CD14-positive monocyte (primary cell): ENCODE measurements around the gene DCDC2B. TPM values are rescaled to one million over a fixed set of nuclear protein-coding genes. Genes with fewer than 3 reads are reported as not detected.
A peak's percentile ranks its signal among the peaks of the same experiment; 100 is the strongest.

Experiments used
- DNase-seq, 3 donors: peaks; one replicate each; pipeline ENCODE4 v3.0.0-alpha.2; 2011 to 2022
- H2AFZ ChIP-seq: 2 replicates; pipeline ENCODE4 v1.6.0; 2012; ENCODE audit warnings: mild to moderate bottlenecking, low read depth, low read length, inconsistent platforms; ENCODE audit not compliant: insufficient read depth, poor library complexity, severe bottlenecking
- H3K27ac ChIP-seq, 2 donors: 1 replicate in 1 of 2; 2 replicates in 1 of 2; pipeline ENCODE4 v1.5.1; 2012 to 2013; ENCODE audit warnings: low read length in 2 of 2, control low read depth in 1 of 2, inconsistent platforms in 1 of 2, low read depth in 1 of 2, mild to moderate bottlenecking in 1 of 2
- H3K27me3 ChIP-seq, 2 donors: one replicate each; pipeline versions ENCODE4 v1.6.0 to v1.6.1; 2011 to 2013; ENCODE audit warnings: low read length in 2 of 2; ENCODE audit not compliant: control insufficient read depth in 2 of 2, insufficient read depth in 2 of 2
- H3K36me3 ChIP-seq, 2 donors: replicated peaks in 1 of 2; 1 replicate in 1 of 2; 2 replicates in 1 of 2; pipeline versions ENCODE4 v1.5.1 to v1.6.1; 2012 to 2013; ENCODE audit warnings: low read length in 2 of 2, control low read depth in 1 of 2, inconsistent platforms in 1 of 2, mild to moderate bottlenecking in 1 of 2; ENCODE audit not compliant: insufficient read depth in 2 of 2, control insufficient read depth in 1 of 2
- H3K4me1 ChIP-seq, 2 donors: 1 replicate in 1 of 2; 2 replicates in 1 of 2; pipeline versions ENCODE4 v1.5.1 to v1.6.1; 2012 to 2013; ENCODE audit warnings: low read length in 2 of 2, control low read depth in 1 of 2, inconsistent platforms in 1 of 2, mild to moderate bottlenecking in 1 of 2, moderate library complexity in 1 of 2; ENCODE audit not compliant: insufficient read depth in 2 of 2, control insufficient read depth in 1 of 2
- H3K4me2 ChIP-seq: replicated peaks from 2 replicates; pipeline ENCODE3; 2012; ENCODE audit warnings: low read length, moderate library complexity, mild to moderate bottlenecking; ENCODE audit not compliant: poor library complexity, severe bottlenecking; ENCODE audit errors: extremely low read depth
- H3K4me3 ChIP-seq, 3 experiments: fragments of 200-600 bp in 1 of 3; sonication (generic) in 1 of 3; replicated peaks in 1 of 3; 1 replicate in 2 of 3; 2 replicates in 1 of 3; pipeline ENCODE4 v1.5.1; 2011 to 2013; ENCODE audit warnings: low read length in 3 of 3, mild to moderate bottlenecking in 3 of 3, control low read depth in 2 of 3, low read depth in 2 of 3, inconsistent platforms in 1 of 3, moderate library complexity in 1 of 3
- H3K79me2 ChIP-seq: 2 replicates; pipeline ENCODE4 v1.6.0; 2012; ENCODE audit warnings: mild to moderate bottlenecking, control low read depth, inconsistent platforms, low read length, moderate library complexity; ENCODE audit not compliant: insufficient read depth
- H3K9ac ChIP-seq: 2 replicates; pipeline ENCODE4 v1.6.0; 2017; ENCODE audit warnings: low read length, mild to moderate bottlenecking; ENCODE audit not compliant: insufficient read depth, poor library complexity, severe bottlenecking
- H3K9me3 ChIP-seq, 2 donors: replicated peaks in 1 of 2; 1 replicate in 1 of 2; 2 replicates in 1 of 2; pipeline versions ENCODE4 v1.5.1 to v1.6.1; 2012 to 2013; ENCODE audit warnings: low read length in 2 of 2, control low read depth in 1 of 2; ENCODE audit not compliant: control insufficient read depth in 1 of 2, insufficient read depth in 1 of 2
- H4K20me1 ChIP-seq: 2 replicates; pipeline ENCODE4 v1.6.0; 2012; ENCODE audit warnings: mild to moderate bottlenecking, low read length, control low read depth, moderate library complexity; ENCODE audit not compliant: insufficient read depth
- H3K27ac Mint-ChIP-seq, 7 donors: one replicate each; pipeline ENCODE4 v1.8.0; 2020; ENCODE audit warnings: mild to moderate bottlenecking in 7 of 7, mixed read lengths in 7 of 7, moderate library complexity in 6 of 7, inconsistent platforms in 2 of 7
- H3K27me3 Mint-ChIP-seq, 3 donors: one replicate each; pipeline ENCODE4 v1.8.0; 2021 to 2022; ENCODE audit warnings: low read depth in 3 of 3, mild to moderate bottlenecking in 3 of 3, mixed read lengths in 3 of 3, moderate library complexity in 3 of 3, inconsistent platforms in 1 of 3
- H3K36me3 Mint-ChIP-seq, 2 donors: one replicate each; pipeline ENCODE4 v1.8.0; 2020; ENCODE audit warnings: mixed read lengths in 2 of 2, inconsistent platforms in 1 of 2, mild to moderate bottlenecking in 1 of 2
- H3K4me1 Mint-ChIP-seq: one replicate; pipeline ENCODE4 v1.8.0; 2020; ENCODE audit warnings: mild to moderate bottlenecking, mixed read lengths
- H3K4me3 Mint-ChIP-seq, 2 donors: one replicate each; pipeline ENCODE4 v1.8.0; 2020; ENCODE audit warnings: mild to moderate bottlenecking in 2 of 2, mixed read lengths in 2 of 2, moderate library complexity in 1 of 2
- H3K9me3 Mint-ChIP-seq, 7 donors: one replicate each; pipeline ENCODE4 v1.8.0; 2020 to 2022; ENCODE audit warnings: mixed read lengths in 7 of 7, mild to moderate bottlenecking in 6 of 7, moderate library complexity in 6 of 7, inconsistent platforms in 2 of 7
- WGBS: methylation state at CpG from one replicate; pipeline ENCODE4 v1.1.5; 2013; ENCODE audit warnings: missing lambda C conversion rate; ENCODE audit not compliant: insufficient coverage; 5-methylcytosine and 5-hydroxymethylcytosine counted together
- intact Hi-C, 2 donors: fragments of 100-400 bp; cut with micrococcal nuclease; formaldehyde crosslinking; loops; one replicate each; pipeline versions ENCODE4 v1.15.0 to v1.15.1; 2023
- polyA plus RNA-seq, 3 donors: library from polyadenylated mRNA; depleted of rRNA in 1 of 3; unstranded in 2 of 3; stranded (reverse) in 1 of 3; fragments of 300-500 nt in 2 of 3; fragments of >200 nt in 1 of 3; fragmentation: Illumina TruSeq in 2 of 3; gene quantifications; 1 replicate in 2 of 3; 2 replicates in 1 of 3; pipeline ENCODE4 v1.2.3, GENCODE V29; 2012 to 2021
- TF ChIP-seq, protein P1 (sequence below): fragments of 200-600 bp; IDR thresholded peaks from one replicate; pipeline ENCODE4 v1.8.0; 2022; ENCODE audit warnings: antibody characterized with exemption, mild to moderate bottlenecking

The DCDC2B gene
- polyA plus RNA-seq, 3 donors = not detected

DNA sequence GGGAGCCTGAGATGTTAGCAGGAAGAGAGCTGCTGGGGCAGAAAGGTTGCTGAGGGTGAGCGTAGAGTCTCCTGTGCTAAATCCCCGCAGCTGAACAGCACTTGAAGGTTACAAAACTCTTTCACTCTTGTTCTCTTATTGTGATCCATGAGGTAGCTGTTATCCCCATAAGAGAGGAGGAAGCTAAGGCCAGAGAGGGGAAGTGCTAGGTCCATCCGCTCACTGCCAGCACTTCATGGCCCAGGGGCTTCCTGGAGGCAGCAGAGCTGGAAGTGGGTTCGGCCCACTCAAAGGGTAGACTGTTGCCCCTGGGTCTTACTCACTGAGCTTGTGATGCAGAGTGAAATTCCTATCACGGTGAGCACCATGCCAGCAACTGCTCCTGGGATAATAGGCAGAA is 7.7 kb downstream of the DCDC2B start:
- no peak overlapping the region for H2AFZ ChIP-seq
- peak overlapping the region in 6 of 7 donors; percentile 59 to 84 (median 74) for H3K27ac Mint-ChIP-seq

DNA sequence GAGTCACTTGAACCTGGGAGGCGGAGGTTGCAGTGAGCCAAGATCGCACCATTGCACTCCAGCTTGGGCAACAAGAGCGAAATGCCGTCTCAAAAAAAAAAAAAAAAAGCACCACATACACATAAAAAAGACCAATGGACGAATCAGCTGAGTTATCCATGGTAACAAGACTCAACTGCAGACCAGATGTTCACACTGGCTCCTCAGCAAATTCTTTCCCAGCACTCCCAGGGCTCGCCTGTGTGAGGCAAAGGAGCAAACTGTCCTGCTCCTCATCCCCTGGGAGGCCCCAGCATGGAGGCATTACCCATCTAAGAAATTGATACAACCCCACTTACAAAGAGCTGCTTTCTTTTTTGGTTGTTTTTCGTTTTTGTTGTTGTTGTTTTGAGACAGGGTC is 10.1 kb downstream of the DCDC2B start:
- intact Hi-C loops = loop anchor here (5.0 to 10.0 kb wide), 2 partner anchors 156 to 193 kb away; no protein-coding TSS in a partner anchor
- H3K9ac ChIP-seq = no peak overlapping the region
- H3K27me3 Mint-ChIP-seq = peaks cover 0 to 2% (median 0%) of the 10 kb centered on the region in 3 donors
- H3K27ac Mint-ChIP-seq = peak overlapping the region in 1 of 7 donors; percentile 13
- H3K27ac ChIP-seq = no peak overlapping the region
- TF ChIP-seq, protein P1, sequence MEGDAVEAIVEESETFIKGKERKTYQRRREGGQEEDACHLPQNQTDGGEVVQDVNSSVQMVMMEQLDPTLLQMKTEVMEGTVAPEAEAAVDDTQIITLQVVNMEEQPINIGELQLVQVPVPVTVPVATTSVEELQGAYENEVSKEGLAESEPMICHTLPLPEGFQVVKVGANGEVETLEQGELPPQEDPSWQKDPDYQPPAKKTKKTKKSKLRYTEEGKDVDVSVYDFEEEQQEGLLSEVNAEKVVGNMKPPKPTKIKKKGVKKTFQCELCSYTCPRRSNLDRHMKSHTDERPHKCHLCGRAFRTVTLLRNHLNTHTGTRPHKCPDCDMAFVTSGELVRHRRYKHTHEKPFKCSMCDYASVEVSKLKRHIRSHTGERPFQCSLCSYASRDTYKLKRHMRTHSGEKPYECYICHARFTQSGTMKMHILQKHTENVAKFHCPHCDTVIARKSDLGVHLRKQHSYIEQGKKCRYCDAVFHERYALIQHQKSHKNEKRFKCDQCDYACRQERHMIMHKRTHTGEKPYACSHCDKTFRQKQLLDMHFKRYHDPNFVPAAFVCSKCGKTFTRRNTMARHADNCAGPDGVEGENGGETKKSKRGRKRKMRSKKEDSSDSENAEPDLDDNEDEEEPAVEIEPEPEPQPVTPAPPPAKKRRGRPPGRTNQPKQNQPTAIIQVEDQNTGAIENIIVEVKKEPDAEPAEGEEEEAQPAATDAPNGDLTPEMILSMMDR = no peak
- H3K4me1 Mint-ChIP-seq = peaks cover 37% of the 10 kb centered on the region
- H3K4me2 ChIP-seq = no peak overlapping the region
- peaks cover 10 to 46% of the 10 kb centered on the region in 2 donors for H3K36me3 ChIP-seq
- H3K9me3 ChIP-seq = no peaks in the 10 kb centered on the region
- no peaks in the 10 kb centered on the region for H3K9me3 Mint-ChIP-seq
- H3K4me1 ChIP-seq = peaks cover 23 to 37% of the 10 kb centered on the region in 2 donors
- H3K27me3 ChIP-seq = no peaks in the 10 kb centered on the region
- WGBS = 100% methylated on average over 2 of the region's 7 CpGs
- no peak for DNase-seq
- peaks cover 31% of the 10 kb centered on the region for H3K79me2 ChIP-seq
- H3K4me3 ChIP-seq = no peak overlapping the region
- no peak overlapping the region for H3K4me3 Mint-ChIP-seq
- no peaks in the 10 kb centered on the region for H4K20me1 ChIP-seq
- H2AFZ ChIP-seq = no peak overlapping the region
- H3K36me3 Mint-ChIP-seq = peaks cover 34 to 56% of the 10 kb centered on the region in 2 donors

More for the DNA sequence above, 7.7 kb downstream of the DCDC2B start:
- intact Hi-C loops = loop anchor here (5.0 to 10.0 kb wide), 2 partner anchors 158 to 196 kb away; no protein-coding TSS in a partner anchor
- TF ChIP-seq, protein P1 = no peak
- no peaks in the 10 kb centered on the region for H3K27me3 ChIP-seq
- peaks cover 9 to 43% of the 10 kb centered on the region in 2 donors for H3K36me3 ChIP-seq
- peak overlapping the region; percentile 1 to 49 for H3K27ac ChIP-seq
- Mint-ChIP-seq H3K4me1 (peaks cover 20% of the 10 kb centered on the region), H3K4me3 (no peak overlapping the region), H3K9me3 (no peaks in the 10 kb centered on the region), H3K27me3 (peaks cover 0 to 2% (median 0%) of the 10 kb centered on the region in 3 donors), H3K36me3 (peaks cover 32 to 51% of the 10 kb centered on the region in 2 donors)
- H3K9me3 ChIP-seq = no peaks in the 10 kb centered on the region
- peaks cover 8% of the 10 kb centered on the region for H3K79me2 ChIP-seq
- no peak overlapping the region for H3K9ac ChIP-seq
- no peaks in the 10 kb centered on the region for H4K20me1 ChIP-seq
- H3K4me2 ChIP-seq = no peak overlapping the region
- WGBS = 38% methylated on average over 1 of the region's 5 CpGs
- peaks cover 13 to 20% of the 10 kb centered on the region in 2 donors for H3K4me1 ChIP-seq
- no peak overlapping the region for H3K4me3 ChIP-seq
- no peak for DNase-seq
